ENCODE data around the gene MOAP1.
"Not testable (repeated sequence)": the region's sequence is repeated elsewhere in the genome, so short reads cannot be mapped to it uniquely, and the experiment has no call there.

Gene MOAP1, protein sequence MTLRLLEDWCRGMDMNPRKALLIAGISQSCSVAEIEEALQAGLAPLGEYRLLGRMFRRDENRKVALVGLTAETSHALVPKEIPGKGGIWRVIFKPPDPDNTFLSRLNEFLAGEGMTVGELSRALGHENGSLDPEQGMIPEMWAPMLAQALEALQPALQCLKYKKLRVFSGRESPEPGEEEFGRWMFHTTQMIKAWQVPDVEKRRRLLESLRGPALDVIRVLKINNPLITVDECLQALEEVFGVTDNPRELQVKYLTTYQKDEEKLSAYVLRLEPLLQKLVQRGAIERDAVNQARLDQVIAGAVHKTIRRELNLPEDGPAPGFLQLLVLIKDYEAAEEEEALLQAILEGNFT

DNA sequence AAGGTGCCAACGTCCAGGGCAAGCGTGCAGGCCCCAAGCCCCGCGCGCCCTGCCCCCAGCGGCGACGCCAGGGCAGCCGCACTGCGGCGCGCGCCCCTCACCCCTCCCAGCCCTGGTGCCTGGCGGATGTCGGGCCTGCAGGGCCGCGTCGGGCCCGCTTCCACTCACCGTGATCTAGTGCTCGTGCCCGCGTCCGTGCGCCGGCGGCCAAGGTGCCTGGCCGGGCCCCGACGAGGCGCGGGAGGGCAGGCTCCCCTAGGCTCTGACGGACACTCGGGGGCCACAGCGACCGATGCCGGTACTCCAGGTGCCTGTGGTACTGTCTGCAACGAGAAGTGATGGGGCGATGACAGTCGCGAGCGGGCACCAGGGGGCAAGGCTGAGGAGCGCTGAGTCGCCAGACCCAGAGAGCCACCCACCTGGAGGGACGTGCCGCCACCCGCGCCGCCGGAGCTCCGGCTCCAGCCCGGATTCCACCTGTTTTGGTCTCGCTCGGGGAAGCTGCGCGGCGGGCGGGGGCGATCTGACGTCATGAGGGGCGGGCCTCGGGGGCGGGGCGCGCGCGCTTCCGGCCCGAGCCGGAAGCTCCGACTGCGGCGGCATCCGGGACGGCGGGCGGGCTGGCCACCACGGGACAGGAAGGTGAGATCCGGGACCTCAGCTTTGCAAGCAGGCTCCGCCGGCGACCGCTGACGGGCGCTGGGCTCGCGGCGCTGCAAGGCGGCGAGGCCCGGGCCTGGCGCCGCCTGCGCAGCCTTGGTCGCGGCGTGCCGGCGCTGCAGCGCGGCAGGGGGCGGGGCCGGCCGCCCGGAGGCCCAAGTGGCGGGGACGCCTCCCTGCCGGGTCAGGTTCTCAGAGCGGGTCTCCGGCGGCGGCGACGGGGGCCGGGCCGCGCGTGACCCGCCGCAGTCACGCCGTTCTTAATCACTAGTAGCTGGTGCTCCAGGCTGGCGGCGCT is at the start of gene MOAP1, which contains the start of gene LYSET:
Gene MOAP1 (minus strand): TSS at position 507 of the 958 bp plus-strand sequence. CDS start 655 bp downstream, outside the sequence.
Gene LYSET (plus strand): TSS at position 927 of the 958 bp plus-strand sequence. CDS start 89 bp downstream, outside the sequence.
- DNase-seq (ENCODE audit: low spot score) = peak; percentile 95
- TF ChIP-seq, protein P1, sequence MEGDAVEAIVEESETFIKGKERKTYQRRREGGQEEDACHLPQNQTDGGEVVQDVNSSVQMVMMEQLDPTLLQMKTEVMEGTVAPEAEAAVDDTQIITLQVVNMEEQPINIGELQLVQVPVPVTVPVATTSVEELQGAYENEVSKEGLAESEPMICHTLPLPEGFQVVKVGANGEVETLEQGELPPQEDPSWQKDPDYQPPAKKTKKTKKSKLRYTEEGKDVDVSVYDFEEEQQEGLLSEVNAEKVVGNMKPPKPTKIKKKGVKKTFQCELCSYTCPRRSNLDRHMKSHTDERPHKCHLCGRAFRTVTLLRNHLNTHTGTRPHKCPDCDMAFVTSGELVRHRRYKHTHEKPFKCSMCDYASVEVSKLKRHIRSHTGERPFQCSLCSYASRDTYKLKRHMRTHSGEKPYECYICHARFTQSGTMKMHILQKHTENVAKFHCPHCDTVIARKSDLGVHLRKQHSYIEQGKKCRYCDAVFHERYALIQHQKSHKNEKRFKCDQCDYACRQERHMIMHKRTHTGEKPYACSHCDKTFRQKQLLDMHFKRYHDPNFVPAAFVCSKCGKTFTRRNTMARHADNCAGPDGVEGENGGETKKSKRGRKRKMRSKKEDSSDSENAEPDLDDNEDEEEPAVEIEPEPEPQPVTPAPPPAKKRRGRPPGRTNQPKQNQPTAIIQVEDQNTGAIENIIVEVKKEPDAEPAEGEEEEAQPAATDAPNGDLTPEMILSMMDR (IDR thresholded peaks at IDR 0.05; ENCODE audit: borderline replicate concordance, control extremely low read depth, extremely low read depth, insufficient read depth, missing control alignments) = no peak
- in situ Hi-C loops (cut with MboI; ENCODE audit: low sequenced_read_pairs, unreplicated experiment) = no loop called here

DNA sequence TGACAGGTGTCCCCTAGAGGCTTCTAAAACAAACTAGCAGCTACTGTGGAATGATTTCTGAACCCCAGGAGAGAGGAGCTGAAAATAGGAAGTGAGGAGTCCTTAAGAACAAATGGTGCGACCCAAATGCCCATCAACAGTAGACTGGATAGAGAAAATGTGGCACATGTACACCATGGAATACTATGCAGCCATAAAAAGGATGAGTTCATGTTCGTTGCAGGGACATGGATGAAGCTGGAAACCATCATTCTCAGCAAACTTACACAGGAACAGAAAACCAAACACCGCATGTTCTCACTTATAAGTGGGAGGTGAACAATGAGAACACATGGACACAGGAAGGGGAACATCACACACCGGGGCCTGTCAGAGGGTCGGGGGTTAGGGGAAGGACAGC is 48.4 kb upstream of the MOAP1 start:
- not testable (repeated sequence) for DNase-seq (ENCODE audit: low spot score)
- in situ Hi-C loops (cut with MboI; ENCODE audit: low sequenced_read_pairs, unreplicated experiment) = loop anchor here (10.0 kb wide), 1 partner anchor 312 kb away; no protein-coding TSS in a partner anchor

DNA sequence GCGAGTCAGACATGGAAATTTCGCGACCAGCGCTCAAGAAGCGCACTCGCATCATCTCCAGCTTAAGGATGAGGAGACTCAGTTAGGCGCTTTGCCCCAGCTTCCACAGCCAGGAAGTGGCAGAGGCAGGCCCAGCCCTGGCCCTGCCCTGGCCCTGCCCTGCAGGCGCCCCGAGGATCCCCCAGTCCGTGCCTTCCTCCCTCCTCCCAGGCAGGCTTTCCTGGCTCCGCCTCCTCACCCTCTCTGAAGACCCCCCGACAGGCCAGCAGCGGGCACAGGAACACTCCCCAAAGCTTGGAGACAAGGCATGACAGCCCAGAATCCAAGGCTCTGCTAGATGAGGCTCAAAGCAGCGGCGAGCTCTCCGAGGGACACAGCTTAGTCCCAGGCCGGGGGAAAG is 47.5 kb upstream of the MOAP1 start:
- DNase-seq (ENCODE audit: low spot score) = no peak
- in situ Hi-C loops (cut with MboI; ENCODE audit: low sequenced_read_pairs, unreplicated experiment) = loop anchor here (10.0 kb wide), 1 partner anchor 313 kb away; no protein-coding TSS in a partner anchor

DNA sequence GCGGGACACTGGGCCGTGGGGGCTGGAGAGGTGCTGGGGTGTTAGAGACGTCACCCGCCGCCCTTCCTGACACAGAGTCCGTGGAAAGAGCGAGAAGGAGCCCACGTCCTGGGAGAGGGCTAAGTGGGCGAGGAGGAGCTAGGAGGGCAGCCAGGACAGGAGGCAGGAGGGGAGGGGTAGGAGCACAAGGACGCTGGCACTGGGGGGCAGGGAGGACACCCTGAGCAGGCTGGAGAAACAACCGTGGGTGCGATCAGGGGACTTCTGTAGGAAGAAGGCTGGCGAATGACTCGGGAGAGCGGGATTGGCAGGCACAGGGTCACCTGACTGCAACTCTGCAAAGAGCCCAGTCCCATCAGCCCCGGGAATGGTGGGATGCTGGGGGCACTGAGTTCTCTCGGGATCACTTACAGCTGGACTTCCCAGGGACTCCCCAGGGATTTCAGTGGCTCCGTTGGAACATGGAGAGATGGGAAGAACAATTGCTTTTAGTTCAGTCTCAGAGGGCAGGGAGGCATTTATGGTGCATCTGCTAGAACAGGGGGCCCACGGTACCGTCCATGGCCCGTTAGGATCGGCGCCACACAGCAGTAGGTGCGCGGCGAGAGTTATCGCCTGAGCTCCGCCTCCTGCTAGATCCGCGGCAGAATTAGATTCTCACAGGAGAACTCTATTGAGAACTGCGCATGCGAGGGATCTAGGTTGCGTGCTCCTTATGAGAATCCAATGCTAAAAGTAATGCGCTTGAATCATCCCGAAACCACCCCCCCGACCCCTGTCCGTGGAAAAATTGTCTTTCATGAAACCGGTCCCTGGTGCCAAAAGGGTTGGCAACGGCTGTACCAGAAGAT is 46.7 kb upstream of the MOAP1 start:
- DNase-seq (ENCODE audit: low spot score) = peak; percentile 55
- in situ Hi-C loops (cut with MboI; ENCODE audit: low sequenced_read_pairs, unreplicated experiment) = loop anchor here (10.0 kb wide), 1 partner anchor 313 kb away; no protein-coding TSS in a partner anchor
- TF ChIP-seq, protein P1 (IDR thresholded peaks at IDR 0.05; ENCODE audit: borderline replicate concordance, control extremely low read depth, extremely low read depth, insufficient read depth, missing control alignments) = no peak

More for the DNA sequence above, 47.5 kb upstream of the MOAP1 start:
- TF ChIP-seq, protein P1 (IDR thresholded peaks at IDR 0.05; ENCODE audit: borderline replicate concordance, control extremely low read depth, extremely low read depth, insufficient read depth, missing control alignments) = no peak

DNA sequence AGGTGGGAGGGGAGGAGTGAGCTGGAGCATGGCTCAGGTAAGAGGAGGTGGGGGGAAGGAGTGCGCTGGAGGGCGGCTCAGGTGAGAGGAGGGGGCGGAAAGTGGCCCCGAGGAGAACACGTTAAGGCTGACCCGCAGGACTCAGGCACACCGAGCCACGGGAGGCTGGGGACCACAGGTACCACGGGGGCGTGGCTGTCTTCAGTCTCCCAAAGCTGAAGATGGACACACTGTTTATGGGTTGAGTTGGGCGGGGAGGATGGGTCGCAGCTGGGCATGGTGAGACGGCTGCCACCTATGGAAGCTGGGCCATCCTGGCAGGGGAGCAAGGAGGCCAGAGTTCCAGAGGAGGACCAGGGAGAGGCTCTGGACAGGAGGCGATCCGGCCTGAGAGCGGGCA is 45.8 kb upstream of the MOAP1 start:
- peak; percentile 37 for DNase-seq (ENCODE audit: low spot score)
- in situ Hi-C loops (cut with MboI; ENCODE audit: low sequenced_read_pairs, unreplicated experiment) = loop anchor here (10.0 kb wide), 1 partner anchor 314 kb away; no protein-coding TSS in a partner anchor
- TF ChIP-seq, protein P1 (IDR thresholded peaks at IDR 0.05; ENCODE audit: borderline replicate concordance, control extremely low read depth, extremely low read depth, insufficient read depth, missing control alignments) = no peak

DNA sequence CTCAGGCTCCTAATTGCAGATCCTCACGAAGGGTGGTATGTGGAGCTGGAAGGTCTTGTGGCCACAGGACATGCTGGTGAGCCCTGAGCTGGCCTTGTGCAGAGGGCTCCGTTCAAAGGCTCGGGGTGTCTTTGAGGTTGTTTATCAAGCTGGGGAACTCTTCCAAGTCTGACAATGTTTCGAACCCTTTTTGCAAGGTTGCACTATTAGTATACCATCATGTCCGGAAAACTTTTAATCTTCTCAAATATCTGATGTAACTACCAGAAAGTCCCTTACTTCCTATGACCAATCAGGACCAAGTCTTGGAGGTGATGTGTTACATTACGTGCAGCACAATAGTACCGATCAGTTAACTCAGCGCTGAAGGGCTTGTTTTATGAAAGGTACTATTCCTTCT is 43.9 kb upstream of the MOAP1 start:
- in situ Hi-C loops (cut with MboI; ENCODE audit: low sequenced_read_pairs, unreplicated experiment) = no loop called here
- TF ChIP-seq, protein P1 (IDR thresholded peaks at IDR 0.05; ENCODE audit: borderline replicate concordance, control extremely low read depth, extremely low read depth, insufficient read depth, missing control alignments) = no peak
- no peak for DNase-seq (ENCODE audit: low spot score)

Data from GM13976 (cell line).